Neural cell (in vitro differentiated cells): ENCODE measurements around the gene IGSF21. TPM values are rescaled to one million over a fixed set of nuclear protein-coding genes. Genes with fewer than 3 reads are reported as not detected.

Experiments used
- H2AFZ ChIP-seq: fragments of 200-600, 300-800 bp; sonication (generic), shearing (Covaris generic); 2 replicates; pipeline ENCODE4 v1.6.0; 2014; ENCODE audit warnings: low read depth, mild to moderate bottlenecking, antibody characterized with exemption, low read length, moderate library complexity
- H3F3A ChIP-seq: fragments of 200-600 bp; shearing (Covaris generic); 2 replicates; pipeline ENCODE4 v1.6.1; 2016; ENCODE audit warnings: mild to moderate bottlenecking, moderate library complexity, mixed read lengths, antibody characterized with exemption, low read length; ENCODE audit not compliant: insufficient read depth, poor library complexity, severe bottlenecking
- H3K27ac ChIP-seq: fragments of 200-600, 300-800 bp; sonication (generic), shearing (Covaris generic); 2 replicates; pipeline ENCODE4 v1.5.1; 2014; ENCODE audit warnings: mild to moderate bottlenecking, low read length, moderate library complexity
- H3K27me3 ChIP-seq: fragments of 300-800, 200-600 bp; sonication (generic), shearing (Covaris generic); 2 replicates; pipeline ENCODE4 v1.6.0; 2014; ENCODE audit warnings: mild to moderate bottlenecking, low read depth, low read length, moderate library complexity; ENCODE audit not compliant: insufficient read depth
- H3K36me3 ChIP-seq: fragments of 300-800, 200-600 bp; sonication (generic), shearing (Covaris generic); 2 replicates; pipeline ENCODE4 v1.5.1; 2014; ENCODE audit warnings: mild to moderate bottlenecking, antibody characterized with exemption, low read length, moderate library complexity; ENCODE audit not compliant: insufficient read depth
- H3K4me2 ChIP-seq: fragments of 300-800, 200-600 bp; sonication (generic), shearing (Covaris generic); 2 replicates; pipeline ENCODE4 v1.6.0; 2014; ENCODE audit warnings: mild to moderate bottlenecking, low read length
- H3K4me3 ChIP-seq: fragments of 300-800, 200-600 bp; sonication (generic), shearing (Covaris generic); 2 replicates; pipeline ENCODE4 v1.5.1; 2014; ENCODE audit warnings: mild to moderate bottlenecking, low read length, moderate library complexity
- H3K79me2 ChIP-seq: fragments of 200-600 bp; shearing (Covaris generic); replicated peaks from 2 replicates; pipeline ENCODE4 v1.6.0; 2014; ENCODE audit warnings: mild to moderate bottlenecking, low read length, moderate library complexity; ENCODE audit not compliant: insufficient read depth
- H3K9ac ChIP-seq: fragments of 300-800, 200-600 bp; sonication (generic), shearing (Covaris generic); 2 replicates; pipeline ENCODE4 v1.6.1; 2016; ENCODE audit warnings: mild to moderate bottlenecking, low read length, mixed read lengths
- H3K9me2 ChIP-seq: fragments of 200-600 bp; shearing (Covaris generic); 2 replicates; pipeline ENCODE4 v1.6.1; 2016; ENCODE audit warnings: mild to moderate bottlenecking, low read length, mixed read lengths; ENCODE audit not compliant: insufficient read depth
- H3K9me3 ChIP-seq: fragments of 200-600, 300-800 bp; sonication (generic), shearing (Covaris generic); 2 replicates; pipeline ENCODE4 v1.6.1; 2016; ENCODE audit warnings: mild to moderate bottlenecking, mixed run types, low read length, moderate library complexity, mixed read lengths
- H4K20me1 ChIP-seq: fragments of 200-600 bp; shearing (Covaris generic); 2 replicates; pipeline ENCODE4 v1.6.1; 2016; ENCODE audit warnings: mild to moderate bottlenecking, mixed run types; ENCODE audit not compliant: insufficient read depth
- CTCF ChIP-seq: fragments of 450-650 bp; IDR thresholded peaks from 2 replicates; pipeline ENCODE4 v1.5.1; 2014; ENCODE audit warnings: antibody characterized with exemption, mild to moderate bottlenecking, moderate library complexity; ENCODE audit not compliant: poor library complexity, severe bottlenecking
- EP300 ChIP-seq: fragments of 450-650 bp; conservative IDR thresholded peaks from 2 replicates; pipeline ENCODE4 v1.6.1; 2014; ENCODE audit warnings: antibody characterized with exemption, mild to moderate bottlenecking, moderate library complexity; ENCODE audit not compliant: poor library complexity, severe bottlenecking
- EZH2 ChIP-seq: fragments of 200-600, 300-800 bp; shearing (Covaris generic), sonication (generic); IDR thresholded peaks from 2 replicates; pipeline ENCODE4 v1.6.1; 2014; ENCODE audit warnings: antibody characterized with exemption, low read length, borderline replicate concordance, mild to moderate bottlenecking; ENCODE audit not compliant: insufficient read depth, poor library complexity, severe bottlenecking
- MXI1 ChIP-seq: fragments of 450-650 bp; conservative IDR thresholded peaks from 2 replicates; pipeline ENCODE4 v1.6.1; 2014; ENCODE audit warnings: antibody characterized with exemption, mild to moderate bottlenecking; ENCODE audit not compliant: poor library complexity, severe bottlenecking
- POLR2AphosphoS5 ChIP-seq: IDR thresholded peaks from 2 replicates; pipeline ENCODE4 v1.6.1; 2012
- RAD21 ChIP-seq: fragments of 450-650 bp; conservative IDR thresholded peaks from 2 replicates; pipeline ENCODE4 v1.6.1; 2014; ENCODE audit warnings: antibody characterized with exemption, mild to moderate bottlenecking, moderate library complexity
- REST ChIP-seq: IDR thresholded peaks from 2 replicates; pipeline ENCODE4 v1.6.1; 2012; ENCODE audit warnings: borderline replicate concordance
- SMC3 ChIP-seq: fragments of 450-650 bp; conservative IDR thresholded peaks from 2 replicates; pipeline ENCODE4 v1.6.1; 2014; ENCODE audit warnings: antibody characterized with exemption, mild to moderate bottlenecking, moderate library complexity; ENCODE audit not compliant: poor library complexity
- TAF1 ChIP-seq: IDR thresholded peaks from 2 replicates; pipeline ENCODE4 v1.6.1; 2012; ENCODE audit warnings: low read depth
- polyA plus RNA-seq: library from polyadenylated mRNA; depleted of rRNA; stranded (reverse); fragments of >200 nt; gene quantifications from 2 replicates; pipeline ENCODE4 v1.2.3, GENCODE V29; 2014

Gene IGSF21
- polyA plus RNA-seq, 1 donor from 2014 or later = 2.4 TPM

- Histone ChIP-seq H3K36me3 (no peaks in the 10 kb centered on the region), H3K79me2 (no peaks in the 10 kb centered on the region), H4K20me1 (no peaks in the 10 kb centered on the region), H3K9me3 (no peaks in the 10 kb centered on the region), H3K27me3 (no peaks in the 10 kb centered on the region), H2AFZ (no peak overlapping the region), H3K4me3 (no peak overlapping the region), H3K9me2 (no peaks in the 10 kb centered on the region), H3K9ac (no peak overlapping the region), H3K27ac (no peak overlapping the region), H3K4me2 (no peak overlapping the region), H3F3A (no peaks in the 10 kb centered on the region)
- TF ChIP-seq MXI1 = no peak
- TF ChIP-seq POLR2AphosphoS5 = no peak
- TF ChIP-seq TAF1 = no peak
- no peak for TF ChIP-seq CTCF
- TF ChIP-seq EZH2 = no peak
- no peak for TF ChIP-seq RAD21
- TF ChIP-seq REST = no peak
- TF ChIP-seq SMC3 = no peak
- no peak for TF ChIP-seq EP300
Observed at GRCh38 chr1:18323259-18323658, 215.7 kb downstream of the IGSF21 start.

- Histone ChIP-seq H3K27ac (no peak overlapping the region), H3K4me3 (no peak overlapping the region), H3K36me3 (no peaks in the 10 kb centered on the region), H3K9ac (no peak overlapping the region), H4K20me1 (no peaks in the 10 kb centered on the region), H2AFZ (no peak overlapping the region), H3K79me2 (no peaks in the 10 kb centered on the region), H3K27me3 (no peaks in the 10 kb centered on the region), H3K4me2 (no peak overlapping the region), H3K9me3 (no peaks in the 10 kb centered on the region), H3K9me2 (no peaks in the 10 kb centered on the region), H3F3A (no peaks in the 10 kb centered on the region)
- TF ChIP-seq REST (no peak), EZH2 (no peak), RAD21 (no peak), CTCF (no peak), POLR2AphosphoS5 (no peak), TAF1 (no peak), EP300 (no peak), MXI1 (no peak), SMC3 (no peak)
Observed at GRCh38 chr1:18324246-18324645, 216.6 kb downstream of the IGSF21 start.
